Colonic mucosa (tissue), 4 donors: ENCODE data around the gene COLEC11. TPM values are rescaled to one million over a fixed set of nuclear protein-coding genes. Genes with fewer than 3 reads are reported as not detected.
A peak's percentile ranks its signal among the peaks of the same experiment; 100 is the strongest.

ENCODE experiments used
- DNase-seq: peaks from one replicate; pipeline ENCODE4 v3.0.0-alpha.2; 2020
- H3K27ac ChIP-seq: fragments of 200-600 bp; one replicate; pipeline ENCODE4 v1.8.0; 2021
- H3K27me3 ChIP-seq: fragments of 200-600 bp; one replicate; pipeline ENCODE4 v1.8.0; 2021
- H3K36me3 ChIP-seq: fragments of 200-600 bp; one replicate; pipeline ENCODE4 v1.8.0; 2021
- H3K4me1 ChIP-seq: fragments of 200-600 bp; one replicate; pipeline ENCODE4 v1.8.0; 2021; ENCODE audit warnings: mild to moderate bottlenecking
- H3K4me3 ChIP-seq: fragments of 200-600 bp; one replicate; pipeline ENCODE4 v1.8.0; 2021
- H3K9ac ChIP-seq, 2 donors: one replicate each; pipeline ENCODE4 v1.7.0; 2013; ENCODE audit warnings: control low read depth in 2 of 2, low read depth in 2 of 2, low read length in 2 of 2
- H3K9me3 ChIP-seq: fragments of 200-600 bp; one replicate; pipeline ENCODE4 v1.8.0; 2021
- CTCF ChIP-seq: fragments of 200-600 bp; IDR thresholded peaks from one replicate; pipeline ENCODE4 v1.8.0; 2022; ENCODE audit warnings: antibody characterized with exemption, mild to moderate bottlenecking
- intact Hi-C: fragments of 100-400 bp; cut with DNase I; formaldehyde crosslinking; loops from one replicate; pipeline ENCODE4 v1.14.1; 2022
- total RNA-seq, 2 donors: library from RNA; stranded (reverse); fragmentation: NEBNext Ultra II Directional in 1 of 2; extraction: Animal tissue kit (Norgen Biotek cat#: 25700) in 1 of 2; gene quantifications; one replicate each; pipeline ENCODE4 v1.2.1, GENCODE V29; 2021
- donor health status: healthy.
- donor health status: DM: no; HTN: no; CAD: no.
- donor health status: DM: no; HTN: no; CAD: no.

Gene COLEC11
- total RNA-seq, 2 donors from 2014 or later = 0.47 to 0.80 TPM

GRCh38 chr2:3665886-3666612 is 71.1 kb downstream of the COLEC11 start:
- Histone ChIP-seq H3K36me3 (no peaks in the 10 kb centered on the region), H3K4me3 (no peak overlapping the region), H3K9ac (no peak overlapping the region), H3K4me1 (no peaks in the 10 kb centered on the region), H3K27me3 (no peaks in the 10 kb centered on the region), H3K27ac (no peak overlapping the region), H3K9me3 (no peaks in the 10 kb centered on the region)
- DNase-seq = no peak
- intact Hi-C loops = no loop called here
- TF ChIP-seq CTCF = no peak

- intact Hi-C loops = no loop called here
- Histone ChIP-seq H3K9ac (no peak overlapping the region), H3K9me3 (no peaks in the 10 kb centered on the region), H3K27me3 (no peaks in the 10 kb centered on the region), H3K4me3 (no peak overlapping the region), H3K27ac (no peak overlapping the region), H3K36me3 (no peaks in the 10 kb centered on the region), H3K4me1 (no peaks in the 10 kb centered on the region)
- peak; percentile 4 for DNase-seq
- TF ChIP-seq CTCF = no peak
Observed at GRCh38 chr2:3666613-3666975, 71.7 kb downstream of the COLEC11 start.

DNA sequence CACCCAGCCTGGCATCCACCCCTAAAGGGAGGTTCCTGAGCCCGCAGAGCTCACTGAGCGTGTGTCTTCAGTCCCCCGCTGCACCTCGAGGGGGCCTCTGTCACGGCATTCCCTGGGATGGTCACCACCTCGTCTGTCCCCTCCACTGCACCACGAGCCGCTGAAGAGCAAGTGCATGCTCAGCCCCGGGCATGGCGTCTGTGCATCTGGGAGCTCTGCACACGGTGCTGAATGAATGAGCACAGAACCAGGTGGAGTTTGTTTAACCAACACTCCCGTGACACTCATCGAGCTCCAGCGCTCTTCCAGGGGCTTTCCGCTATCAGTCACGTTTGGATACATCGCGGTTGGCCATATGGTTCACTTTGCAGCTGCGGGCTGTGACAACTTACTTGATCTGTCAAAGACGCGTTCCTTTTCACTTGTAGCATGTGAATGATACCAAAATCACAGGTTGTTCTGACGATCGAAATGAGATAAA is 72.3 kb downstream of the COLEC11 start:
- no peaks in the 10 kb centered on the region for H3K36me3 ChIP-seq
- H3K4me1 ChIP-seq = no peaks in the 10 kb centered on the region
- no peak overlapping the region for H3K27ac ChIP-seq
- H3K9me3 ChIP-seq = no peaks in the 10 kb centered on the region
- H3K9ac ChIP-seq = no peak overlapping the region
- no peaks in the 10 kb centered on the region for H3K27me3 ChIP-seq
- TF ChIP-seq CTCF = no peak
- no peak overlapping the region for H3K4me3 ChIP-seq
- DNase-seq = peak; percentile 6
- intact Hi-C loops = no loop called here

DNA sequence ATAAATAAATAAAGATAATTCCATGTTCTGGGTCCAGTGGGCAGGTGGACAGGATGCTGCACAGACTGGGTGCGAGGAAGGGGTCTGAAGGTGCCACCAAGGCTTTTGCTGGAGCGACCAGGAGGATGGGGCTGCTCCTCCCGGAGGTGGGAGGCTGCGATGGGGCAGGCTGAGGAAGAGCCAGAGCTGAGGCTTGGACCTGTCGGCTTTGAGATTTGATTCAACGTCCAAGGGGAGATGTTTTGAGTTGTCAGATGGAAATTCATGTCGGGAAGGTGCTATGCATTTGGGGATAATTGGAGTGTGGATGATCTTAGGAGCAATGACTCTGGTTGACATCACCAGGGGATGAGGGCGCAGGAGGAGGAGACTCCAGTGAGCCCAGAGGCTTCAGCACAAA is 74.7 kb downstream of the COLEC11 start:
- no peaks in the 10 kb centered on the region for H3K4me1 ChIP-seq
- intact Hi-C loops = no loop called here
- H3K36me3 ChIP-seq = no peaks in the 10 kb centered on the region
- no peaks in the 10 kb centered on the region for H3K27me3 ChIP-seq
- no peak overlapping the region for H3K9ac ChIP-seq
- no peak for TF ChIP-seq CTCF
- H3K4me3 ChIP-seq = no peak overlapping the region
- no peaks in the 10 kb centered on the region for H3K9me3 ChIP-seq
- H3K27ac ChIP-seq = no peak overlapping the region
- DNase-seq = peak; percentile 8

GRCh38 chr2:3670376-3670775 is 75.5 kb downstream of the COLEC11 start:
- no peaks in the 10 kb centered on the region for H3K9me3 ChIP-seq
- no peak for TF ChIP-seq CTCF
- H3K27me3 ChIP-seq = no peaks in the 10 kb centered on the region
- intact Hi-C loops = no loop called here
- no peak overlapping the region for H3K27ac ChIP-seq
- H3K4me1 ChIP-seq = no peaks in the 10 kb centered on the region
- no peaks in the 10 kb centered on the region for H3K36me3 ChIP-seq
- DNase-seq = peak; percentile 9
- no peak overlapping the region for H3K9ac ChIP-seq
- H3K4me3 ChIP-seq = no peak overlapping the region
